ENCODE data around the gene RNF145.
"Not testable (repeated sequence)": the region's sequence is repeated elsewhere in the genome, so short reads cannot be mapped to it uniquely, and the experiment has no call there.

The RNF145 gene

GRCh38 chr5:159155960-159156359 lies 53.4 kb downstream of the RNF145 start:
- DNase-seq = no peak

DNA sequence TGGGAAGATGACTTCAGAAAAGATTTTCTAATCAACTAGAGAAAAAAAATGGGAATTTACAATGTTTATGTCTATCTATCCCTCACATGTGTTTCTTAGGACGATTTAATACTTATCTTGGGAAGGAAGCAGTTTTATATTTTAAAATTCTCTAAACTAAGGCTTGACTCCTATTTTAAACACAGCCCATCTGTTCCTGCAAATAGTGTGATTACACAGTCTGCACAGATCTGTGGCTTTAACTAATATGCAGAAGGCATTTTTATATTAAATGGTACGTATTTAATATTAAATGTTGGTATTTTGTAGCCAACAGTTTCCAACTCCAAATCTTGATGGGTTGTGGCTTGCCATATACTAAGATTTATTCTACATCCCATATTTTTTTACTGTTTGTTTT lies 56.5 kb downstream of the RNF145 start:
- DNase-seq = no peak

GRCh38 chr5:159149085-159149484 lies 60.3 kb downstream of the RNF145 start:
- no peak for DNase-seq

GRCh38 chr5:159147976-159148375 lies 61.4 kb downstream of the RNF145 start:
- no peak for DNase-seq

GRCh38 chr5:159146839-159147238 lies 62.5 kb downstream of the RNF145 start:
- no peak for DNase-seq

DNA sequence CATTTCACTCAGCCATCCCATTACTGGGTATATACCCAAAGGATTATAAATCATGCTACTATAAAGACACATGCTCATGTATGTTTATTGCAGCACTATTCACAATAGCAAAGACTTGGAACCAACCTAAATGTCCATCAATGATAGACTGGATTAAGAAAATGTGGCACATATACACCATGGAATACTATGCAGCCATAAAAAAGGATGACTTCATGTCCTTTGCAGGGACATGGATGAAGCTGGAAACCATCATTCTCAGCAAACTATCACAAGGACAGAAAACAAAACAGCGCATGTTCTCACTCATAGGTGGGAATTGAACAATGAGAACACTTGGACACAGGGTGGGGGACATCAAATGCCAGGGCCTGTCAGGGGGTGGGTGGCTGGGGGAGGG lies 64.2 kb downstream of the RNF145 start:
- DNase-seq = not testable (repeated sequence)

DNA sequence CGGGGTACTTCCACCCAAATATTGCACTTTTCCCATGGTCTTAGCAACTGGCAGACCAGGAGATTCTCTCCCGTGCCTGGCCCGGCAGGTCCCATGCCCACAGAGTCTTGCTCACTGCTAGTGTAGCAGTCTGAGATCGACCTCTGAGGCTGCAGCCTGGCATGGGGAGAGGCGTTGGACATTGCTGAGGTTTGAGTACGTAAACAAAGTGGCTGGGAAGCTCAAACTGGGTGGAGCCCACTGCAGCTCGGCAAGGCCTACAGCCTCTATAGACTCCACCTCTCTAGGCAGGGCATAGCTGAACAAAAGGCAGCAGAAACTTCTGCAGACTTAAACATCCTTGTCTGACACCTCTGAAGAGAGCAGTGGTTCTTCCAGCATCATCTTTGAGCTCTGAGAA lies 69.6 kb downstream of the RNF145 start:
- no peak for DNase-seq

DNA sequence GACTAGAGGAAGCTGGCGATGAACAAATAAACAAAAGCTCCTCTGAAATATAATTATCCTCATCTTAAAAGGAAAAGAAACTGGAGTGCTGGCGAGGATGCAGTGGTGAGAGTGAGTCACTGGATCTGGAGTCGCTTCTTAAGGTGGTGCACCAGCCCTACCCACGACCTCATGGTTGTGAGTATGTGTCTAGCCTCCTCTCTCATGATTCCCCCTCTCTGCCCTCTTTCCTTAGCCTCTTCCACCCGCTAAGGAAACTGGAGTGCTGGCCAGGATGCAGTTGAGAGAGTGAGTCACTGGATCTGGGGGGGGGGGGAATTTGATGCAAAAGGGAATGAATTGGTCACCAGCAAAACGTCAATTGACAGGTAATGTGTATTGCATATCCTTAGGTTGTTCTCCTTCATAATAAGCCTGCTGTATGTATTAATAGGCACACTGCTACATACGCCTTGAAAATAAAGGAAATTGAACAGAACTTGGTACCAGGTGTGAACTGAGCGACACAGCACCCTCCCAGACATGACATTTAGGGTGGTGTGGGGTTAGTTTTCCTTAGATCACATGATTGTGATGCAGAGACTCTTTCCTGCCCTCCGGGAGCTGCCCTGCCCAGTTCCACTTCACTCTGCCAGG lies 73.3 kb downstream of the RNF145 start:
- DNase-seq = no peak

- DNase-seq = no peak
Measured at GRCh38 chr5:159133041-159133741, 76.2 kb downstream of the RNF145 start.

DNA sequence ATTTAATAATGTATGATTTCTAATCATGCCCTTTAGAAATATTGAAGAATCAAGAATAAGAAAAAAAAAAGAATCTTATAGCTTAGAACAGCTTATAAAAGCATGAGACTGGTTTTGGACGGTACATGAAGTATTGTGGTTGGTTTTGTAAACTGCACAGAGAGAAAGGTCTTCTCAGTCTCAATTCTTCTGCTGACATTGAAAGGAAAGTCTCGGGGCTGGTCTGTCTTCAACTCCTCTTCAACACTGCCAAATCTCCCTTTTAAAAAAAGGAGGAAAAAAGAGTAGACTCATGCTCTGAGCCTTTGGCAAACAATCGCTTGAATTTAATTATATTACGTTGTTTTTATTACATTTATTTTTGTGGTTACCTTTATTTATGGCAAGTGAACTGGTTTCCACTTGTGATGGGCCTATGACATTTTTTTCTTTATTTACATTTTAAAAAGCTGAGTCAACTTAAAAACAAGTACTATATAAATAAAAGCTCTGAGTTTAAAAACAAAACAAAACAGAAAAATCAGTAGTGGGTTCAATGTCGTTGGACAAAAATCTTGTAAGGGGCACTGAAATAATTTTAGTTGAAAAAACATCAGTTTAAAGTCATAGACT lies 76.8 kb downstream of the RNF145 start:
- DNase-seq = no peak

GRCh38 chr5:159131951-159132350 lies 77.4 kb downstream of the RNF145 start:
- no peak for DNase-seq

DNA sequence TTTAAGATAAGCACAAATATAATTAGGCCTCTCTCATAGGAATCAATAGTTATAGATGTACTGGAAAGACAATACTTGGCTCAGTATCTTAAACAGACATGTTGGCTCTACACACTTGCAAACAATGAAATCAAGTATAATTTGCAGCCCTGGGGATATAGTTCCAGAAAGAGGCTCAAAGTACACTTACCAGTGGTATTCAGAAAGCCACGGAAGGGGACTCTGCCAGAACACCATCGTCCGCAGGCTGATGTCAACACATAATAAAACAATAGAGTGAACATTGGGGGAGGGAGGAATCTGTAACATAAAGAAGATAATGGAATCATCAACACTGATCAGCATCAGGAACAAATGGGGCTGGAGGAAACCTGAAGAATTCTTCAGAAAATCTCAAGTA lies 78.5 kb downstream of the RNF145 start:
- no peak for DNase-seq

DNA sequence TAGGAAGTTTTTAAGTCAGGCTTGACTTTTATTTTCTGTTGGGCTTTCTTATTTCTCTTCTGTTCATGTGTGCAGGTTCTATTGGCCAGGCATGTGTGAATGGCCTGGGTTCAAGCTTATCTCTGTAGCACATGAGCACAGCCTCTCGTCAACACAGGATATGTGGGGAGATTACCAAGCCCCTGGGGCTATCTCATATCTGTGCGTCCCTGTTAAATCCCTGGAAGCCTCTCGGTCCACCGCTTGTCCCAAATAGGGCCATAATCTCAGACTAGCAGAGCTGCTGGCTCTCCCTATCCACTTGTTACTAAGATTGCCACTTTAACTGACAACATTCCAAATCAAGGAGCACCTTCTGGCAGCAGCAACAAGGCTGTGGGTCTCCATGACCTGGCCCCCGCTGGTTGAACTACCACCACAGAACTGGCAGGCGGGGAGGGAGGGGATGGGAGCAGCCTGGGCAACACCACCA lies 81.2 kb downstream of the RNF145 start:
- DNase-seq = no peak

DNA sequence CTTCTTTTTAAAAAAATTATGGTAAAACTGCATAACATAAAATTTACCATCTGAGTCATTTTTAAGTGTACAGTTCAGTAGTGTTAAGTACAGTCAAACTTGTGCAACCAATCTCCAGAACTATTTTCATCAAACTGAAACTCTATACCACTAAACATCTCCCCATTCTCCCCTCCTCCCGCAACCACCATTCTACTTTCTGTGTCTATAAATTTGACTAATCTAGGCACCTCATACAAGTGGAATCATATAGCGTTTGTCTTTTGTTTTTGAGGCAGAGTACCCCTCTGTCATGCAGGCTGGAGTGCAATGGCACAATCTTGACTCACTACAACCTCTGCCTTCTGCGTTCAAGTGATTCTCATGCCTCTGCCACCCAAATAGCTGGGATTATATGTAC lies 85.7 kb downstream of the RNF145 start:
- no peak for DNase-seq

GRCh38 chr5:159123189-159123588 lies 86.2 kb downstream of the RNF145 start:
- DNase-seq = no peak

GRCh38 chr5:159121061-159121460 lies 88.3 kb downstream of the RNF145 start:
- DNase-seq = no peak

DNA sequence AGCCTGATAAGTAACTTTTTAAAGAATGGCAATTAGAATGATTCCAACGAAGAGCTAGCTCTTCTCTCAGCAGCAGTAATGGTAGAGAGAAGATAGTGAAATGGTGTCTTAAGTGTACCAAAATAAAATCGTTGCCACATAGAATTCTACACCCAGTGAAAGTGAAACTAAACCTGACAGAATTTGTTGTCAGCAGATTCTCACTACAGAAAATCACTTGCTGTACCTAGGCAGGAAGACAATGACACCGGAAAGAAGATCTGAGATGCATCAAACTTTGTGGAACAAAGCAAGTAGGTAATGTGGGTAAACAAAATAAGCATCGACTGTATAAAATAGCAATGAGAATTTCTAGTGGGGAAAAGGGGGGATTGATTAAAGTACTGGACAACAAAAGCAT lies 88.9 kb downstream of the RNF145 start:
- DNase-seq = no peak

DNA sequence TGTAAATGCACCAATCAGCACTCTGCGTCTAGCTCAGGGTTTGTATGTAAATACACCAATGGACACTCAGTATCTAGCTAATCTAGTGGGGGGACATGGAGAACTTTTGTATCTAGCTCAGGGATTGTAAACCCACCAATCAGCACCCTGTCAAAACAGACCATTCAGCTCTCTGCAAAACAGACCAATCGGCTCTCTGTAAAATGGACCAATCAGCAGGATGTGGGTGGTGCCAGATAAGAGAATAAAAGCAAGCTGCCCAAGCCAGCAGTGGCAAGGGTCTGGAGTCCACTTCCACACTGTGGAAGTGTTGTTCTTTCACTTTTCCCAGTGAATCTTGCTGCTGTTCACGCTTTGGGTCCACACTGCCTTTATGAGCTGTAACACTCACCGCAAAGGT lies 89.5 kb downstream of the RNF145 start:
- not testable (repeated sequence) for DNase-seq

- DNase-seq = not testable (repeated sequence)
Measured at GRCh38 chr5:159118958-159119659, 90.2 kb downstream of the RNF145 start.

DNA sequence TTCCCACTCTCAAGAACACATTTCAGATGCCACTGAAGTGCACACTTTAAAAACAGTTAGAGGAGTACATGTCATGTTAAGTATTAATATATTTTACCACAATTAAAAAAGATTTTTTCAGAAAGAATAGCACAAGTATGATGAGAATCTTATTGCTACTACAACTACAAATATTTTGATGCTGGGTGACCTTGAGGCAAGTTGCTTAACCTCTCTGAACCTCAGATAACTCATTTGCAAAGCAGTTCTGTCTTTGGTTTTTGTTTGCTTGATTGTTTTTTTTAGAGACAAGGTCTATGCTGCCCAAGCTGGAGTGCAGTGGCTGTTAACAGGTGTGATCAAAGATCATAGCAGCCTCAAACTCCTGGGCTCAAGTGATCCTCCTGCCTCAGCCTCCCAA lies 95.9 kb downstream of the RNF145 start:
- no peak for DNase-seq

DNA sequence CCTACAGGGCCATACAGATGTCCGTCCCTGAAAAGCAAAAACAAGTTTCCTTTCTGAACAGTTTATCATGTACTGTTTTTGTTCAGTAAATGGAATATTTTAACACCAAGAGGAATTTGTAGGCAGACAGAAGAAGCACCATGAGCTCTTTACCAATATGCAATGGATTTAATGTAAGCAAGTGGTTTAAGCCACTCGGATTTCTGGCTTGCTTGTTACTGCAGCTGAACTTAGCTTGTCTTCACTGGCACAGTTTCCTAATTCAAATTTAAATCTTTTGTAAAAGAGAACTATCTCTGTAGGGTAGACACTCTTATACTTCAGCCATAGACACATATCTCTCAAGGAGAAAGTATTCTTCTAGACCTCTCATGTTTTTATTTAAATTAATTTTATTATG lies 96.9 kb downstream of the RNF145 start:
- DNase-seq = no peak

Data from 8988T (cell line).